IgD-negative memory B cell (primary cell): ENCODE measurements around the gene RRP1B. TPM values are rescaled to one million over a fixed set of nuclear protein-coding genes. Genes with fewer than 3 reads are reported as not detected.
"Not testable (repeated sequence)": the region's sequence is repeated elsewhere in the genome, so short reads cannot be mapped to it uniquely, and the experiment has no call there.

Source experiments
- H3K27ac Mint-ChIP-seq, 3 donors: one replicate each; pipeline ENCODE4 v1.8.0; 2020 to 2022; ENCODE audit warnings: mild to moderate bottlenecking in 3 of 3, mixed read lengths in 3 of 3, moderate library complexity in 1 of 3
- H3K27me3 Mint-ChIP-seq: one replicate; pipeline ENCODE4 v1.8.0; 2021; ENCODE audit warnings: mixed read lengths
- H3K36me3 Mint-ChIP-seq: one replicate; pipeline ENCODE4 v1.8.0; 2020; ENCODE audit warnings: mild to moderate bottlenecking, mixed read lengths
- H3K4me1 Mint-ChIP-seq, 3 donors: one replicate each; pipeline ENCODE4 v1.8.0; 2020 to 2022; ENCODE audit warnings: mixed read lengths in 3 of 3, mild to moderate bottlenecking in 1 of 3
- H3K4me3 Mint-ChIP-seq, 4 donors: one replicate each; pipeline ENCODE4 v1.8.0; 2020 to 2022; ENCODE audit warnings: mild to moderate bottlenecking in 4 of 4, mixed read lengths in 4 of 4, moderate library complexity in 3 of 4
- H3K9me3 Mint-ChIP-seq, 3 donors: one replicate each; pipeline ENCODE4 v1.8.0; 2020 to 2021; ENCODE audit warnings: mixed read lengths in 3 of 3, mild to moderate bottlenecking in 1 of 3
- polyA plus RNA-seq: library from polyadenylated mRNA; unstranded; fragments of 300-500 nt; fragmentation: Illumina TruSeq; gene quantifications from one replicate; pipeline ENCODE4 v1.2.3, GENCODE V29; 2021

RRP1B gene
- polyA plus RNA-seq, 1 donor from 2014 or later, result 24.3 TPM

DNA sequence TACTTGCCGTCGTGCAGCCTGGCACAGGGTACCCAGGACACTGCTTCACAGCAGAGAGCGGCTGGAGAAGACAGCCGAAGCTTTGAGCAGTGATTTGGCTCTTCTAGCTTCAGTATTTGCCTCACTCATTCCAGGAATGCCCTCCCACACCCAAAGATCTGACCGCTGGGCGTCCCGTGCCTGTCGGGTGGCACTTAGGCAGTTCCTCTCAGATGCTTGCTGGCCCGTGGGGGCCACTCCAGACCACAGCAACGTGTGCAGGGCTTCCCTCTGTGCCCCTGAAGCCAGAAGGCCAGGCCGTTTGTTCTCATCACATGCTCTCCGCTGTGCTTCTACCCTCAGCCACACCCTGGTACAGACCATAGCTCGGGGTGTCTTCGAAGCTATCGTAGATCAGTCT, 17.0 kb downstream of the RRP1B start:
- no peak overlapping the region for H3K27ac Mint-ChIP-seq
- no peaks in the 10 kb centered on the region for H3K27me3 Mint-ChIP-seq
- peaks cover 7% of the 10 kb centered on the region for H3K36me3 Mint-ChIP-seq
- no peak overlapping the region for H3K4me3 Mint-ChIP-seq
- no peaks in the 10 kb centered on the region for H3K9me3 Mint-ChIP-seq
- H3K4me1 Mint-ChIP-seq, result peaks cover 0 to 11% (median 0%) of the 10 kb centered on the region in 3 donors

DNA sequence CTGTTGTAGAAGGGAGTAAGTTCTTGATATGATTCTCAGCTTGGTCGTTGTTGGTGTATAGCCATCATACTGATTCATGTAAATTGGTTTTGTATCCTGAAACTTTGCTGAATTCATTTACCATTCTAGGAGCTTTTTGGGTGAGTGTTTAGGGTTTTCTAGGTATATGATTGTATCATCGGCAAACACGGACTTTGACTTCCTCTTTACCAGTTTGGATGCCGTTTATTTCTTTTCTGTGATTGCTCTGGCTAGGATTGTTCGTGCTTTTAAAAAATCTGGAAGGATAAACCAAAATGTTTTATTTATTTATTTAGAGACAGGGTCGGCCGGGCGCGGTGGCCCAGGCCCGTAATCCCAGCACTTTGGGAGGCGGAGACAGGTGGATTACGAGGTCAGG, 20.6 kb downstream of the RRP1B start:
- Mint-ChIP-seq H3K27ac (no peak overlapping the region), H3K9me3 (no peaks in the 10 kb centered on the region), H3K4me1 (peaks cover 0 to 11% (median 2%) of the 10 kb centered on the region in 3 donors), H3K4me3 (no peak overlapping the region), H3K27me3 (no peaks in the 10 kb centered on the region), H3K36me3 (peaks cover 11% of the 10 kb centered on the region)

DNA sequence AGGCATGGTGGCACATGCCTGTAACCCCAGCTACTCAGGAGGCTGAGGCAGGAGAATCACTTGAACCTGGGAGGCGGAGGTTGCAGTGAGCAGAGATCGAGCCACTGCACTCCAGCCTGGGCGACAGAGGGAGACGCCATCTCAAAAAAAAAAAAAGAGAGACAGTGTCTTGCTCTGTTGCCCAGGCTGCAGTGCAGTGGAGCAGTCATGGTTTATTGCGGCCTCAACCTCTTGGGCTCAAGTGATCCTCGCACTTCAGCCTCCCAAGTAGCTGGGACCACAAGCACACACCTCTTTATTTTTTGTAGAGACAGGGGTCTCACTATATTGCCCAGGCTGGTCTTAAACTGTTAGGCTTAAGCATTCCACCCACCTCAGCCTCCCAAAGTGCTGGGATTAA, 21.1 kb downstream of the RRP1B start:
- not testable (repeated sequence) for H3K9me3 Mint-ChIP-seq, H3K4me3 Mint-ChIP-seq, H3K27me3 Mint-ChIP-seq, H3K27ac Mint-ChIP-seq
- Mint-ChIP-seq H3K36me3 (peaks cover 11% of the 10 kb centered on the region), H3K4me1 (peaks cover 0 to 11% (median 2%) of the 10 kb centered on the region in 3 donors)

DNA sequence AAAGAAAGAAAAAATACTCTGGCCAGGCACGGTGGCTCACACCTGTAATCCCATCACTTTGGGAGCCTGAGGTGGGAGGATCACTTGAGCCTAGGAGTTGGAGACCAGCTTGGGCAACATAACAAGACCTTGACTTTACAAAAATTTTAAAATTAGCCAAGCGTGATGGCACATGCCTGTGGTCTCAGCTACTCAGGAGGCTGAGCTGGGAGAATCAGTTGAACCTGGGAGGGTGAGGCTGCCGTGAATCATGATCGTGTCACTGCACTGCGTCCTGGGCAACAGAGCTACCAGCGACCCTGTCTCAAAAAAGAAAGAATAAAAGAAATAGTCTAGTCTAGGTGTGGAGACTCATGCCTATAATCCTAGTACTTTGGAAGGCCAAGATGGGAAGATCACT, 22.3 kb downstream of the RRP1B start:
- Mint-ChIP-seq H3K36me3 (peaks cover 11% of the 10 kb centered on the region), H3K4me1 (peaks cover 0 to 11% (median 2%) of the 10 kb centered on the region in 3 donors), H3K27me3 (no peaks in the 10 kb centered on the region), H3K4me3 (no peak overlapping the region), H3K27ac (no peak overlapping the region), H3K9me3 (no peaks in the 10 kb centered on the region)

DNA sequence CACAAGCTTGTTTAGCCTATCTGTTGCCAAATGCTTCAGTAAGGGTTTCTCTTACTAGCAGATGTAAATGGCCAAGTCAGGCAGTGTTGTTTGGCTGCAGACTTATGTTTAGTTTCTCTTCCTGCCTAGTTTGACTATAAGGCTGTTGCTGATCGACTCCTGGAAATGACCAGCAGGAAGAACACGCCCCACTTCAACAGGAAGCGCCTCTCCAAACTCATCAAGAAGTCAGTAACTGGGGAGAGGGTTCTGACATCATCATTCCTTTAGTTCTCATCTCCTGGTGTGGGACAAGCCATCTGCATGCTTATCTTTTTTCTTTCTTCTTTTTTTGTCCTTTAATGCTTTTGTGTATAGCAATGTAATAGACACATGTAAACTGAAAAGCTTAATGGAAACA, 25.1 kb downstream of the RRP1B start:
- H3K36me3 Mint-ChIP-seq, result peaks cover 12% of the 10 kb centered on the region
- peak overlapping the region in 1 of 3 donors; percentile 64 for H3K27ac Mint-ChIP-seq

DNA sequence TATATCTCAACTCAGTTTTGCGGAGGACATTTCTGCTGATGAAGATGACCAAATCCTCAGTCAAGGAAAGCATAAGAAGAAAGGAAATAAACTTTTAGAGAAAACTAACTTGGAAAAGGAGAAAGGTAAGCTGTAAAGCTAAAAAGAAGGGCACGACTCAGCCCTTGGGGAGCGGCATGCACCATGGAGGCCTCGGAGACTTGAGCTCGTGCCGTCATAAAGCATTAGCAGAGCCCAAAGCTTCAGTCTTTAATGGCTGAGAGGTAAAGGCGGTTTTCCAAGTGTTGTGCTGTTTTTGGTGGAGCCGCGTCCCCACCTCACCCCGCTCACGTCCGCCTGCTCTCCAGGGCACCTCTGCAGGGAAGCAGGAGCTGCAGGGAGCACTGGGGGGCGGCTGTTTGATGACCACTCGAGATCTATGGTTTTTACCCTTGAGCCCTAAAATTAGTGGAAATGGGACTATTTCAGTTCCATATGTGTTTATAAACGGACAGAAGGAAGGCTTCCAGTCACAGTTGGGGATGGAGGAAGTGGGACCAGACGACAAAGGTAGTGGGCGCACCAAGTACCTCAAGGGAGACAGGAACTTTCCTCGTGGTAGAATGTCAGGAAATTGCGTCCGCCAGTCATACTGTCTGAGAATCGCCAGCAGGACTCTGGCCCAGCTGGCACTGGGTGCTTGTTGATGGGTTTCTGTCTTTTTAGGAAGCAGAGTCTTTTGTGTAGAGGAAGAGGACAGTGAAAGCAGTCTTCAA, 27.6 kb downstream of the RRP1B start:
- Mint-ChIP-seq H3K27ac (peak overlapping the region in 1 of 3 donors; percentile 81), H3K4me1 (peaks cover 3 to 5% (median 3%) of the 10 kb centered on the region in 3 donors), H3K4me3 (peak overlapping the region in 1 of 4 donors; percentile 70), H3K27me3 (no peaks in the 10 kb centered on the region), H3K36me3 (peaks cover 14% of the 10 kb centered on the region), H3K9me3 (no peaks in the 10 kb centered on the region)

More for the DNA sequence above, 25.1 kb downstream of the RRP1B start:
- H3K4me3 Mint-ChIP-seq, result no peak overlapping the region
- H3K27me3 Mint-ChIP-seq, result no peaks in the 10 kb centered on the region
- peaks cover 3 to 11% (median 3%) of the 10 kb centered on the region in 3 donors for H3K4me1 Mint-ChIP-seq
- H3K9me3 Mint-ChIP-seq, result no peaks in the 10 kb centered on the region

DNA sequence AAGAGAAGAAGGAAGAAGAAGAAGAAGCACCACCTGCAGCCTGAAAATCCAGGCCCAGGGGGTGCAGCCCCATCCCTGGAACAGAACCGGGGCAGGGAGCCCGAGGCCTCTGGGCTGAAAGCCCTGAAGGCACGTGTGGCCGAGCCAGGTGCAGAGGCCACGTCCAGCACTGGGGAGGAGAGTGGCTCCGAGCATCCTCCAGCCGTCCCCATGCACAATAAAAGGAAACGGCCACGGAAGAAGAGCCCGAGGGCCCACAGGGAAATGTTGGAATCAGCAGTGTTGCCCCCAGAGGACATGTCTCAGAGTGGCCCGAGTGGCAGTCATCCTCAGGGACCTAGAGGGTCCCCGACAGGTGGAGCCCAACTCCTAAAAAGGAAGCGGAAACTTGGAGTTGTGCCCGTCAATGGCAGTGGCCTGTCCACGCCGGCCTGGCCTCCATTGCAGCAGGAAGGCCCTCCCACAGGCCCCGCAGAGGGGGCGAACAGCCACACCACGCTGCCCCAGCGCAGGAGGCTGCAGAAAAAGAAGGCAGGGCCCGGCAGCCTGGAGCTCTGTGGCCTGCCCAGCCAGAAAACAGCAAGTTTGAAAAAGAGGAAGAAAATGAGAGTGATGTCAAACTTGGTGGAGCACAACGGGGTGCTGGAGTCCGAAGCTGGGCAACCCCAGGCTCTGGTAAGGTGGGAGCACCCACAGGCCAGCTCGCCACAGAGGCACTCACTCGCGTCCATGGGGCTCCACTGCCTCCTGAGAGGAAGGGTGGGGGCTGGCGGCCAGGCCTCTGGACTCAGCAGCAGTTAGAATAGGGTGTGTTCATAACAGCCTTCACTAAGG, 28.4 kb downstream of the RRP1B start:
- Mint-ChIP-seq H3K36me3 (peaks cover 11% of the 10 kb centered on the region), H3K4me1 (peaks cover 1 to 5% (median 3%) of the 10 kb centered on the region in 3 donors), H3K9me3 (no peaks in the 10 kb centered on the region), H3K4me3 (peak overlapping the region in 1 of 4 donors; percentile 70), H3K27ac (peak overlapping the region in 1 of 3 donors; percentile 81), H3K27me3 (no peaks in the 10 kb centered on the region)

DNA sequence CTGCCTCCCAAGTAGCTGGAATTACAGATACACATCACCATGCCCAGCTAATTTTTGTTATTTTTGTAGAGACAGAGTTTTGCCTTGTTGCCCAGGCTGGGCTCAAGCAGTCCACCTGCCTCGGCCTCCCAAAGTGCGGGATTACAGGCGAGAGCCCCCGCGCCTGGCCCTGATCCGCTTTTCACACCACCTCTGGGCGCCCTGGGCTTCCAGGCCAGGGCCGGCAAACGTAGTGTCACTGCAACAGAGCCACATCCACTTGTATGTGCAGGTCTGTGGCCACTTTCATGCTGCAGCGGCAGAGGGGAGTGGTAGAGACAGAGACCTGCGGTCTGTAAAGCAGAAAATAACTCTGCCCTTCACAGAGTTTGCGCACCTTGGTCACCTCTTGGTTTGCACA, 29.5 kb downstream of the RRP1B start:
- H3K4me3 Mint-ChIP-seq, result no peak overlapping the region
- H3K27me3 Mint-ChIP-seq, result no peaks in the 10 kb centered on the region
- H3K27ac Mint-ChIP-seq, result no peak overlapping the region
- H3K9me3 Mint-ChIP-seq, result no peaks in the 10 kb centered on the region
- peaks cover 1 to 5% (median 3%) of the 10 kb centered on the region in 3 donors for H3K4me1 Mint-ChIP-seq
- H3K36me3 Mint-ChIP-seq, result peaks cover 11% of the 10 kb centered on the region

DNA sequence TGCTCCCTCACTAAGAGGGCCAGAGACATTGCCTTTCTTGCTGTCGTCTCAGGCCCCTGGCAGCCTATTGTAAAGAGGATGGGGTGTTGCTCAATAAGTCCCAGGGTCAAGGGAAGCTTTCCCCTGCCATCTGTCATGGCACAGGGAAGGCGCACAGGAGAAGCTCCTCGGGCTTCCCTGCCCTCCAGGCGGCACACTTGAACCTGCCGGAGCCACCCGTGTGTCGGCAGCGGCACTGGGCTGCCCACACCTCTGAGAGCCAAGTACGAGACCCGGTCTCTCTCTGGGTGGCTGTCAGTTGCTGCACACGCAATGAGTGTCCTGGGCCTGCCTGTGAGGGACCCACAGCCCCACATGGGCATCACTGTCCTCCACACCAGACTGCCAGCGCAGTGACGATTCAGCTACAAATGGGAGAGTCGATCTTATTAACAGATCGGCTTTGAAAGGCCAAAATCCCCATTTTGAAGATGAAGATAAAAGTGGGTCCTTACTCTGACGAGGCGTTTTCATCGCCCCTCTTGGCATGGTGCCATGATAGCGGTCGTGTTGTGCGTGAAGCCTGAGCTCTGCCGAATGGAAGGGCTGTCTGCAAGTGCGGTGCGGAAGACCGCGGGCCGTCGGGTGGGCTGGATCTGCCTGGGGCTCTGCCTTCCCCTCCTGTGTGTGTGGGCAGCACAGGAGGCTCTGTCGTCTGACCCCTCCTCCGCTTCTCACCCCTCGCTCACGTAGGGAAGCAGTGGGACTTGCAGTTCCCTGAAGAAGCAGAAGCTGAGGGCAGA, 30.4 kb downstream of the RRP1B start:
- Mint-ChIP-seq H3K4me3 (peak overlapping the region in 1 of 4 donors; percentile 21), H3K36me3 (peaks cover 10% of the 10 kb centered on the region), H3K9me3 (no peaks in the 10 kb centered on the region), H3K27me3 (no peaks in the 10 kb centered on the region), H3K4me1 (peaks cover 1 to 5% (median 3%) of the 10 kb centered on the region in 3 donors), H3K27ac (no peak overlapping the region)

DNA sequence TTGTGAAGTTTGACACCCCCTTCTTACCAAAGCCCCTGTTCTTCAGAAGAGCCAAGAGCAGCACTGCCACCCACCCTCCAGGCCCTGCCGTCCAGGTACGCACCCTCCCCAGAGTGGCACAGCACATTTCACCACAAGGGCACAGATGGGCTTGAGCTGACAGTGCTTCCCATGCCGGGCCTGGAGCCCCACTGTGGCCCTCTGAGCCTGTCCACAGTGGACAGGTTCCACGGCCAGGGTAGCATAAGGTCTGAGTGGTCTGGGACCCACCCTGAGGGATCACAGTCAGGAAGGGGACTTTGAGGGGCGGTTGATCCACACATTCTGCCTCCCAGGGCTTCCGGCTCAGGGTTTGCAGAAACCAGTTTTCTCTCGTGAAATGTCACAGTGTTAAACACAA, 31.0 kb downstream of the RRP1B start:
- no peaks in the 10 kb centered on the region for H3K9me3 Mint-ChIP-seq
- H3K27me3 Mint-ChIP-seq, result no peaks in the 10 kb centered on the region
- peaks cover 12% of the 10 kb centered on the region for H3K36me3 Mint-ChIP-seq
- peaks cover 1 to 5% (median 3%) of the 10 kb centered on the region in 3 donors for H3K4me1 Mint-ChIP-seq
- H3K4me3 Mint-ChIP-seq, result peak overlapping the region in 2 of 4 donors; percentile 13 to 21
- no peak overlapping the region for H3K27ac Mint-ChIP-seq

DNA sequence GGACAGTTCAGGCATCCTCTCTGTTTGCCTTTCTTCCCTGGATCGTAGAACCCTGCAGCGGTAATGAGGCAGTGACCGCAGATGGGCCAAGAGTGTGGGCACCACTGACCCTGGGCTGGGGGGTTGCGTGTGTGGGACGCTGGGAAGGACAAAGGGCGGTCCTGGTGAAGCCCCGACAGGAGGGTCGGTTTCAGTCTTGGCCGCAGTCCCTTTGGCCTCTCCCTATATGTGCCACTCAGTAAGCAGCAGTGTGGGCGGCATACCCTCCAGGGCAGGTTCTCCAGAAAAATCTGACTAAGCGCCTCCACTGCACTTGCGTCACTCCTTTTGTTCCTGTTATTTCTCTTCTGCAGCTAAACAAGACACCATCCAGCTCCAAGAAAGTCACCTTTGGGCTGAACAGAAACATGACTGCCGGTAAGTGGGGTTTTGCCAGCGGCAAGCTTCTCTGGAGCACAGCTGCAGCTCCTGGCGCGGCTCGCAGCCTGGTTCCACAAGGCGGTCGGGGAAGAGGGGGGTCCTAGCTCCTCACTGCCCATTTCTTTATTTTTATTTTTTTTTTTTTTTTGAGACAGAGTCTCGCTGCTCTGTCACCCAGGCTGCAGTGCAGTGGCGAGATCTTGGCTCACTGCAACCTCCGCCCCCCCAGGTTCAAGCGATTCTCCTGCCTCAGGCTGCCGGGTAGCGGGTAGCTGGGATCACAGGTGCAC, 31.9 kb downstream of the RRP1B start:
- H3K9me3 Mint-ChIP-seq, result no peaks in the 10 kb centered on the region
- H3K36me3 Mint-ChIP-seq, result peaks cover 12% of the 10 kb centered on the region
- no peaks in the 10 kb centered on the region for H3K27me3 Mint-ChIP-seq
- peaks cover 1 to 5% (median 3%) of the 10 kb centered on the region in 3 donors for H3K4me1 Mint-ChIP-seq
- no peak overlapping the region for H3K4me3 Mint-ChIP-seq
- no peak overlapping the region for H3K27ac Mint-ChIP-seq

DNA sequence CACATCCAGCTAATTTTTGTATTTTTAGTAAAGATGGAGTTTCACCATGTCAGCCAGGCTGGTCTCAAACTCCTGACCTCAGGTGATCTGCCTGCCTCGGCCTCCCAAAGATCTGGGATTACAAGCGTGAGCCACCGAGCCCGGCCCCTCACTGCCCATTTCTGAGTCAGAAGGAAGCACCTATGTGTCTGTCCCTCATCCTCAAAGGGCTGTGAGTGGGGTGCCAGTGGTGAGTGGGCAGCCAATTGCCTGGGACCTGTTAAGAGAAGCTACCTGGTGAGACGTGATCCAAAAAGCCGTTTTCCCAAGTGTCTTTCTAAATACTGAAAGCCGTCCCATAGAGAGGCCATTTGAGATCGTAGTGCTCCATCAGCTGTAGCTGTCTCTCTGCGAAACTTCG, 32.4 kb downstream of the RRP1B start:
- no peak overlapping the region for H3K27ac Mint-ChIP-seq
- no peaks in the 10 kb centered on the region for H3K27me3 Mint-ChIP-seq
- peaks cover 1 to 5% (median 3%) of the 10 kb centered on the region in 3 donors for H3K4me1 Mint-ChIP-seq
- H3K36me3 Mint-ChIP-seq, result peaks cover 12% of the 10 kb centered on the region
- no peak overlapping the region for H3K4me3 Mint-ChIP-seq
- no peaks in the 10 kb centered on the region for H3K9me3 Mint-ChIP-seq

DNA sequence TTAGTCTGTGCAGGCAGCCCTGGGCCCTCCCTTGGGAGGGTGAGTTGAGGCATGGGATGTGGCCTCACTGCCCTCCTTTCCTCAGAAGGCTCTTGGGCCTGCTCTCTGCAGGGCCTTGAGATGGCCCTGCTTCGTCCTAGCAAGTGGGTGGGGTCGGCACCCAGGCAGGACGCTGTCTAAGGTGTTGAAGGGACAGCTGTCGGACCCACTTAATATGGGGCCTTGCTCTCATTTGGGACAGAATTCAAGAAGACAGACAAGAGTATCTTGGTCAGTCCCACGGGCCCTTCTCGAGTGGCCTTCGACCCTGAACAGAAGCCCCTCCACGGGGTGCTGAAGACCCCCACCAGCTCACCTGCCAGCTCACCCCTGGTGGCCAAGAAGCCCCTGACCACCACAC, 33.6 kb downstream of the RRP1B start:
- Mint-ChIP-seq H3K4me3 (no peak overlapping the region), H3K27me3 (no peaks in the 10 kb centered on the region), H3K27ac (no peak overlapping the region), H3K36me3 (peaks cover 8% of the 10 kb centered on the region), H3K4me1 (no peaks in the 10 kb centered on the region), H3K9me3 (no peaks in the 10 kb centered on the region)

DNA sequence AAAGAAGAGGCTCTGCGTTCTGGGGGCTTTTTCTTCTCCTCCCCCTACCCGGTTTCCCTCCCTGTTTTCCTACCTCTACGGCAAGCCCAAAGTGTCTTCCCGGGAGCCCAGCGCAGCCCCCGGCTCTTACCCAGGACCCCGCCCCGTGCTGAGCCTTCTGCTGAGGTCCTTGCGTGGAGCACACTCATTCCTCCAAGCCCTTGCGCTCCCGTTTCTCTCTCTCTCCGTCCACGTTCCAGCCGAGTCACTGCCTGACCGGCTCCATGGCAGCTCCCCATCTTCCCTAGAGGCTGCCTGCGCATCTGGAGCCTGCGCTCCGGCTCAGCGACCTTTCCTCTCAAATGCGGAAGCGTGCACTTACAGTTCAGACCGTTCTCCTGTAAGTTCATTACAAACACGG, 34.6 kb downstream of the RRP1B start:
- H3K4me3 Mint-ChIP-seq, result no peak overlapping the region
- H3K27ac Mint-ChIP-seq, result no peak overlapping the region
- no peaks in the 10 kb centered on the region for H3K4me1 Mint-ChIP-seq
- H3K9me3 Mint-ChIP-seq, result no peaks in the 10 kb centered on the region
- H3K36me3 Mint-ChIP-seq, result peaks cover 6% of the 10 kb centered on the region
- H3K27me3 Mint-ChIP-seq, result no peaks in the 10 kb centered on the region
